ENCODE data around the gene CHSY3. TPM values are rescaled to one million over a fixed set of nuclear protein-coding genes. Genes with fewer than 3 reads are reported as not detected.

The CHSY3 gene
- total RNA-seq, result 1 to 10 TPM; 2.4 to 4.8 TPM
- 1.3 TPM for polyA plus RNA-seq (ENCODE audit: insufficient read depth, low read depth, low replicate concordance)
- long read RNA-seq, donor 1, result 0 reads
- long read RNA-seq, donor 2, result 0 reads

DNA sequence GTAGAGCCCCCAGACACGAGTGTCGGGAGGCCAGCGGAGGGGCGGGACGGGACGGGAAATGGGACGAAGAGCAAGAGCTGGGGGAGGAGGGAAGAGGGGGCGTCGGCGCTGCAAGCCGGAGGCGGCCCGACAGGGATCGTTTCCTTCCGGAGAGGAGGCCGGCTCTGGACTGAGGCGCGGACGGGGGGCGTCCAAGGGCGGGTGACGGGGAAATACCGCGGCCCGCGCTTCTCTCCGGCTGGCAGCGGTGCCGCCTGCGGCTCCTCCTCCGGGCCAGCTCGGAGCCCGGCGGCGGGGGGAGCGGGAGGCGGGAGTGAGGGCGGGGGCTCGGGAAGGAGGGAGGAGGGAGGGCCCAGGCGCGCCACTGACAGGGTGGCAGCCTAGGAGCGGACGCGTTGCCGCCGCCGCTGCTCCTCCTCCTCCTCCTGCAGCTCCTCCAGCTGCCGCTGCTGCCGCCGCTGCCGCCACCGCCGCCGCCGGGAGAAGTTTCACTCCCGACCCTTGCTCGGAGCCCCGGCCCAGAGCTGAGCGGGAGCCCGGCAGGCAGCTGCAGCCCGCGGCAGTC is at the start of gene CHSY3:
Gene CHSY3, plus strand, starts transcription at position 364 of the 565 bp plus-strand sequence.
- Histone ChIP-seq H3K36me3 (ENCODE audit: low read depth, missing control alignments) (no peaks in the 10 kb centered on the region), H3K4me3 (peak within 1 kb of the TSS; percentile 65 to 79), H3K4me1 (no peaks in the 10 kb centered on the region), H3K27me3 (no peaks in the 10 kb centered on the region), H3K27ac (peak within 1 kb of the TSS; percentile 45 to 73), H3K9me3 (no peaks in the 10 kb centered on the region)
- TF ChIP-seq, protein P1, sequence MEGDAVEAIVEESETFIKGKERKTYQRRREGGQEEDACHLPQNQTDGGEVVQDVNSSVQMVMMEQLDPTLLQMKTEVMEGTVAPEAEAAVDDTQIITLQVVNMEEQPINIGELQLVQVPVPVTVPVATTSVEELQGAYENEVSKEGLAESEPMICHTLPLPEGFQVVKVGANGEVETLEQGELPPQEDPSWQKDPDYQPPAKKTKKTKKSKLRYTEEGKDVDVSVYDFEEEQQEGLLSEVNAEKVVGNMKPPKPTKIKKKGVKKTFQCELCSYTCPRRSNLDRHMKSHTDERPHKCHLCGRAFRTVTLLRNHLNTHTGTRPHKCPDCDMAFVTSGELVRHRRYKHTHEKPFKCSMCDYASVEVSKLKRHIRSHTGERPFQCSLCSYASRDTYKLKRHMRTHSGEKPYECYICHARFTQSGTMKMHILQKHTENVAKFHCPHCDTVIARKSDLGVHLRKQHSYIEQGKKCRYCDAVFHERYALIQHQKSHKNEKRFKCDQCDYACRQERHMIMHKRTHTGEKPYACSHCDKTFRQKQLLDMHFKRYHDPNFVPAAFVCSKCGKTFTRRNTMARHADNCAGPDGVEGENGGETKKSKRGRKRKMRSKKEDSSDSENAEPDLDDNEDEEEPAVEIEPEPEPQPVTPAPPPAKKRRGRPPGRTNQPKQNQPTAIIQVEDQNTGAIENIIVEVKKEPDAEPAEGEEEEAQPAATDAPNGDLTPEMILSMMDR (IDR thresholded peaks at IDR 0.05), result peak in 1 of 3 experiments; percentile 29
- no peak for TF ChIP-seq POLR2A (IDR thresholded peaks at IDR 0.05)
- peak; percentile 86 for DNase-seq
- intact Hi-C loops (cut with DNase I; ENCODE audit: low total_unique reads), result no loop called here
- WGBS, 2 donors, result 0% methylated on average over 26 to 27 of the region's 62 CpGs

DNA sequence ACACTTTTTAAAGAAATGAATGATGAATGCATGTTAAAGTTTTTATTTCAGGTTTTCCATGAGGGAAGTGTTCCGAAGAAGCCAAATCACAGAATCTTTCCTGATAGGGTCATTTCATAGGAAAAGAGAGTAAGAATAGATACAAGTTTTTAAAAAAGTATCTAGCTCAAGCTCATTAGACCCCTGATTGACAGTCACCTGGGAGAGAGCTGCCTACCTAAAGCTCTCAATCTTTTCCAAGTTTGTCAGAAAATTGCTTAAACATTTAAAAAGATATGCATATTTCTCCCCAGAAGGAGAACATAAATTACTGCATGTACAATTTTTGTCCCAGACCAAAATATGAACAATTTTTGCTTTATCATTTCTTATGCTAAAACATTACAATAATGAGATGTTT is 47.9 kb upstream of the CHSY3 start:
- WGBS, 2 donors, result 78 to 92% methylated on average over 1 of the region's 1 CpG
- Histone ChIP-seq H3K36me3 (ENCODE audit: low read depth, missing control alignments) (no peaks in the 10 kb centered on the region), H3K4me1 (no peaks in the 10 kb centered on the region), H3K27me3 (no peaks in the 10 kb centered on the region), H3K27ac (no peak overlapping the region), H3K4me3 (no peak overlapping the region), H3K9me3 (no peaks in the 10 kb centered on the region)
- TF ChIP-seq, protein P1 (IDR thresholded peaks at IDR 0.05), result no peak
- TF ChIP-seq POLR2A (IDR thresholded peaks at IDR 0.05), result no peak
- DNase-seq, result no peak
- intact Hi-C loops (cut with DNase I; ENCODE audit: low total_unique reads), result no loop called here

DNA sequence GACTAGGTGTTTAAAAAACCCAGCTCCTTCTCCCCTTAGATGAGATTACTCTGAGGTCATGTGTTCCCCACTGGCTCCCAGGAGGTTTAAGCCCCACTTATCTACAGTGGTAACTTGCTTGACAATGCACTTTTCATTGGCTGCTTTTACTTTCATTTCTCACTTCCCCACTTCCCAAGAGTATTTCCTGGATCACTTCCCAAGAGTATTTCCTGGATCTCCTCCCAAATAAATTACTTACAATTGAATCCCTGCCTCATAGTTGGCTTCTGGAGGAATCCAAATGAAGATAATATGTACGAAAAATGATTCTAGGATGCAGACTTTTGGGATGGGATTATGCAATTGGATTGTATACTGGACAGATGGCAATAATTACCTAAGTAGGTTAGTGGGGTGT is 47.1 kb upstream of the CHSY3 start:
- WGBS, 2 donors, result 53 to 59% methylated on average over 1 of the region's 1 CpG
- Histone ChIP-seq H3K4me3 (no peak overlapping the region), H3K4me1 (no peaks in the 10 kb centered on the region), H3K27ac (no peak overlapping the region), H3K36me3 (ENCODE audit: low read depth, missing control alignments) (no peaks in the 10 kb centered on the region), H3K27me3 (no peaks in the 10 kb centered on the region), H3K9me3 (no peaks in the 10 kb centered on the region)
- no peak for TF ChIP-seq POLR2A (IDR thresholded peaks at IDR 0.05)
- TF ChIP-seq, protein P1 (IDR thresholded peaks at IDR 0.05), result no peak
- intact Hi-C loops (cut with DNase I; ENCODE audit: low total_unique reads), result no loop called here
- no peak for DNase-seq

DNA sequence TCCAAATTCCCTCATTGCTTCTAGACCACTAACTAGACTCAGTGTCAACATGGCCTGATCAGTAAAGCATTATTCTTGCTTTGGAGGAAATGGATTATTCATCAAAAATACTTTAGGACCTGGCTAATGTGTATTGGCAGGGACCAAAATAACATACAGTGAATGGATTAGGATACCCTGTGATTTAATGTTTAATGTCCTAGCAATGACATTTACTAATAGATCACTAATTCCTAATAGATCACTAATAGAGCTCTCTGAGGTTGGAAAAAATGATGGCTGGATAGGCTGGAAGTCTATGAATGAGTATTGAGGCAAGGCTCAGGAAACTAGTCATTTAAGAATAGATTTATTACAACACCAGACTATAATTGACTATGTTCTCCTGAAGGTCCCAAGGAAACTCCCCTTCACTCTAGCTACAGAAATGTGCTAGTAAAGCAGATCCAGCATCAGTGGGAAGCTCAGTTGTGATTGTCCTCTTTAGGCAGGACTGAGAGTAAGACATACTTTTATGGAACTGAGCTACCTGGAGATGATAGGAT is 46.1 kb upstream of the CHSY3 start:
- no peaks in the 10 kb centered on the region for H3K9me3 ChIP-seq
- TF ChIP-seq POLR2A (IDR thresholded peaks at IDR 0.05), result no peak
- TF ChIP-seq, protein P1 (IDR thresholded peaks at IDR 0.05), result no peak
- no peaks in the 10 kb centered on the region for H3K27me3 ChIP-seq
- H3K4me3 ChIP-seq, result no peak overlapping the region
- no peak overlapping the region for H3K27ac ChIP-seq
- intact Hi-C loops (cut with DNase I; ENCODE audit: low total_unique reads), result no loop called here
- no peaks in the 10 kb centered on the region for H3K36me3 ChIP-seq (ENCODE audit: low read depth, missing control alignments)
- H3K4me1 ChIP-seq, result no peaks in the 10 kb centered on the region
- DNase-seq, result no peak

DNA sequence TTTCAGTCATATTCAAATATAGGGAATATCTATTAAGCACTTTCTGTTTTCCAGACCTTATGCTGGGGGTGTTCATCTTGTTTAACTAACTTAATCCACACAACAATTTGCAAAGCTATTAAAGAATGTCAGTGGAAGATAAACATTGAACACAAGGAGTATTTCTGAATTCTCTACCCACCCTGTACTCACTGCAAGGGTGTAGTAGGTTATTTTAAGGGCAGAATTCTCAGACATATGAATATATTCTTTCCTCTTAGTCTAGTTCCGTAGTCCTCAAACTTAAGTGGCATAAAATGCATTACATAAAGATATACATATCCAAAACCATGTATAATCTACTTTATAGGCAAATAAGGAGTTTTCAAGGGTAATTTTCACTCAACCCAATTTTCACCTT is 19.9 kb upstream of the CHSY3 start:
- H3K36me3 ChIP-seq (ENCODE audit: low read depth, missing control alignments), result no peaks in the 10 kb centered on the region
- H3K27me3 ChIP-seq, result no peaks in the 10 kb centered on the region
- WGBS, 2 donors, result 58 to 85% methylated on average over 1 of the region's 1 CpG
- no peaks in the 10 kb centered on the region for H3K4me1 ChIP-seq
- intact Hi-C loops (cut with DNase I; ENCODE audit: low total_unique reads), result no loop called here
- TF ChIP-seq, protein P1 (IDR thresholded peaks at IDR 0.05), result no peak
- no peak for TF ChIP-seq POLR2A (IDR thresholded peaks at IDR 0.05)
- no peak overlapping the region for H3K27ac ChIP-seq
- H3K9me3 ChIP-seq, result no peaks in the 10 kb centered on the region
- H3K4me3 ChIP-seq, result no peak overlapping the region
- no peak for DNase-seq
